Mucosa of descending colon (tissue), 3 donors: Measurements from ENCODE around the gene GEMIN8. TPM values are rescaled to one million over a fixed set of nuclear protein-coding genes. Genes with fewer than 3 reads are reported as not detected.

Experiments
- ATAC-seq: fragments of 200-7000 bp; cut with Tn5 transposase; one replicate; pipeline ENCODE4 v1.9.1; 2020; ENCODE audit warnings: mild to moderate bottlenecking, moderate library complexity
- DNase-seq, 3 donors: peaks; one replicate each; pipeline ENCODE4 v3.0.0-alpha.2; 2020
- H3K36me3 ChIP-seq: fragments of 200-600 bp; one replicate; pipeline ENCODE4 v1.8.0; 2021; ENCODE audit warnings: low read depth, mild to moderate bottlenecking
- H3K4me1 ChIP-seq: fragments of 200-600 bp; one replicate; pipeline ENCODE4 v1.8.0; 2021; ENCODE audit warnings: low read depth, mild to moderate bottlenecking
- H3K4me3 ChIP-seq: fragments of 200-600 bp; one replicate; pipeline ENCODE4 v1.8.0; 2021; ENCODE audit warnings: mild to moderate bottlenecking
- H3K9me3 ChIP-seq: fragments of 200-600 bp; one replicate; pipeline ENCODE4 v1.8.0; 2021; ENCODE audit warnings: mild to moderate bottlenecking
- CTCF ChIP-seq: fragments of 200-600 bp; IDR thresholded peaks from one replicate; pipeline ENCODE4 v1.8.0; 2022; ENCODE audit warnings: antibody characterized with exemption, mild to moderate bottlenecking
- intact Hi-C, 2 donors: fragments of 100-400 bp; cut with DNase I in 1 of 2; cut with micrococcal nuclease in 1 of 2; formaldehyde crosslinking; loops; one replicate each; pipeline versions ENCODE4 v1.11.0 to v1.11.1; 2022; cut with DNase I, micrococcal nuclease
- total RNA-seq, 3 donors: library from RNA; stranded (reverse); fragmentation: NEBNext Ultra II Directional in 2 of 3; extraction: Animal tissue kit (Norgen Biotek cat#: 25700) in 2 of 3; gene quantifications; one replicate each; pipeline versions ENCODE4 v1.2.1 to v1.2.4, GENCODE V29; 2021 to 2023
- donor health status: DM: no; HTN: no; CAD: no; lungs with moderate emphysema.
- donor health status: DM: no; HTN: no; CAD: no.
- donor health status: DM: no; HTN: yes; CAD: no.

Gene GEMIN8
- total RNA-seq, 3 donors from 2014 or later = 13.5 to 15.9 (median 14.9) TPM

GRCh38 chrX:14043209-14043608, 13.5 kb upstream of the GEMIN8 start:
- Histone ChIP-seq H3K36me3 (no peaks in the 10 kb centered on the region), H3K4me3 (no peak overlapping the region), H3K4me1 (no peaks in the 10 kb centered on the region), H3K9me3 (no peaks in the 10 kb centered on the region)
- no peak for DNase-seq
- no peak for TF ChIP-seq CTCF
- peak; percentile 27 for ATAC-seq
- intact Hi-C loops = no loop called here

GRCh38 chrX:14039344-14039743, 9.7 kb upstream of the GEMIN8 start:
- no peaks in the 10 kb centered on the region for H3K9me3 ChIP-seq
- intact Hi-C loops = loop anchor here in 1 of 2 donors (5.0 to 10.0 kb wide), 2 partner anchors 385 to 1108 kb away; partner anchors contain the start of gene TCEANC
- no peak overlapping the region for H3K4me3 ChIP-seq
- no peak for TF ChIP-seq CTCF
- H3K4me1 ChIP-seq = no peaks in the 10 kb centered on the region
- DNase-seq = peak in 1 of 3 donors; percentile 66
- H3K36me3 ChIP-seq = no peaks in the 10 kb centered on the region
- ATAC-seq = peak; percentile 87

- H3K36me3 ChIP-seq = no peaks in the 10 kb centered on the region
- H3K4me3 ChIP-seq = no peak overlapping the region
- no peak for TF ChIP-seq CTCF
- no peaks in the 10 kb centered on the region for H3K4me1 ChIP-seq
- ATAC-seq = no peak
- intact Hi-C loops = loop anchor here in 1 of 2 donors (5.0 to 10.0 kb wide), 2 partner anchors 384 to 1109 kb away; partner anchors contain the start of gene TCEANC
- DNase-seq = no peak
- no peaks in the 10 kb centered on the region for H3K9me3 ChIP-seq
Measured at GRCh38 chrX:14038375-14039085, 8.8 kb upstream of the GEMIN8 start.

- H3K9me3 ChIP-seq = no peaks in the 10 kb centered on the region
- DNase-seq (peak in 1 of 3 donors; percentile 76), ATAC-seq (no peak)
- no peak for TF ChIP-seq CTCF
- no peaks in the 10 kb centered on the region for H3K4me1 ChIP-seq
- intact Hi-C loops = loop anchor here (5.0 to 10.0 kb wide), 4 partner anchors 285 to 525 kb away; partner anchors contain the start of gene TCEANC (in 1 of the 2)
- no peak overlapping the region for H3K4me3 ChIP-seq
- H3K36me3 ChIP-seq = no peaks in the 10 kb centered on the region
Measured at GRCh38 chrX:14032406-14032805, 2.7 kb upstream of the GEMIN8 start.

GRCh38 chrX:14030174-14030530, 460 bp upstream of the GEMIN8 start:
- intact Hi-C loops = loop anchor here (5.0 to 10.0 kb wide), 4 partner anchors 283 to 523 kb away; partner anchors contain the start of gene TCEANC (in 1 of the 2)
- no peak for TF ChIP-seq CTCF
- DNase-seq = no peak

More at GRCh38 chrX:14030174-14030530, 460 bp upstream of the GEMIN8 start:
- H3K4me1 ChIP-seq = no peaks in the 10 kb centered on the region
- ATAC-seq = peak; percentile 34
- no peaks in the 10 kb centered on the region for H3K36me3 ChIP-seq
- no peaks in the 10 kb centered on the region for H3K9me3 ChIP-seq
- peak overlapping the region; percentile 28 for H3K4me3 ChIP-seq
